Activated CD4-positive, CD25-positive, alpha-beta regulatory T cell treated with anti-CD3 and anti-CD28 coated beads, Interleukin-2, amount 50 U/mL, for 24 hours (primary cell): Measurements from ENCODE around the gene PLEKHA7.
A peak's percentile ranks its signal among the peaks of the same experiment; 100 is the strongest.
"Not testable (repeated sequence)": the region's sequence is repeated elsewhere in the genome, so short reads cannot be mapped to it uniquely, and the experiment has no call there.

Experiments
- ATAC-seq, 2 donors: fragments of 150-1000 bp; cut with Tn5 transposase; one replicate each; pipeline ENCODE4 v1.10.0; 2021; ENCODE audit warnings: mild to moderate bottlenecking in 1 of 2, moderate library complexity in 1 of 2

Gene PLEKHA7

GRCh38 chr11:16902182-16902581 lies 112.0 kb downstream of the PLEKHA7 start:
- ATAC-seq = peak; percentile 77 to 78

GRCh38 chr11:16900491-16900890 lies 113.7 kb downstream of the PLEKHA7 start:
- no peak for ATAC-seq

- ATAC-seq = no peak
These were observed 114.4 kb downstream of the PLEKHA7 start for GRCh38 chr11:16899708-16900303.

GRCh38 chr11:16898274-16898985 lies 115.8 kb downstream of the PLEKHA7 start:
- no peak for ATAC-seq

GRCh38 chr11:16897470-16898061 lies 116.6 kb downstream of the PLEKHA7 start:
- ATAC-seq = no peak

GRCh38 chr11:16896729-16897469 lies 117.3 kb downstream of the PLEKHA7 start:
- ATAC-seq = no peak

- no peak for ATAC-seq
These were observed 118.9 kb downstream of the PLEKHA7 start for GRCh38 chr11:16895306-16895705.

GRCh38 chr11:16893456-16894066 lies 120.7 kb downstream of the PLEKHA7 start:
- ATAC-seq = no peak

- ATAC-seq = no peak
These were observed 122.2 kb downstream of the PLEKHA7 start for GRCh38 chr11:16891964-16892363.

- ATAC-seq = no peak
These were observed 123.0 kb downstream of the PLEKHA7 start for GRCh38 chr11:16891165-16891564.

GRCh38 chr11:16890442-16890841 lies 123.8 kb downstream of the PLEKHA7 start:
- ATAC-seq = no peak

GRCh38 chr11:16889905-16890304 lies 124.3 kb downstream of the PLEKHA7 start:
- no peak for ATAC-seq

GRCh38 chr11:16889010-16889409 lies 125.2 kb downstream of the PLEKHA7 start:
- not testable (repeated sequence) for ATAC-seq

- not testable (repeated sequence) for ATAC-seq
These were observed 126.3 kb downstream of the PLEKHA7 start for GRCh38 chr11:16887887-16888286.

GRCh38 chr11:16883174-16883573 lies 131.0 kb downstream of the PLEKHA7 start:
- no peak for ATAC-seq

GRCh38 chr11:16881766-16882165 lies 132.4 kb downstream of the PLEKHA7 start:
- ATAC-seq = no peak

- ATAC-seq = no peak
These were observed 133.0 kb downstream of the PLEKHA7 start for GRCh38 chr11:16881074-16881709.

GRCh38 chr11:16880184-16880801 lies 133.9 kb downstream of the PLEKHA7 start:
- ATAC-seq = no peak

GRCh38 chr11:16879690-16880089 lies 134.5 kb downstream of the PLEKHA7 start:
- ATAC-seq = no peak

- no peak for ATAC-seq
These were observed 137.4 kb downstream of the PLEKHA7 start for GRCh38 chr11:16876837-16877236.

GRCh38 chr11:16876053-16876752 lies 138.0 kb downstream of the PLEKHA7 start:
- no peak for ATAC-seq
